GM10847 (cell line): ENCODE results near the gene SPG7.

Experiments
- POLR2A ChIP-seq: IDR thresholded peaks from 2 replicates; pipeline ENCODE4 v1.6.1; 2011; ENCODE audit not compliant: insufficient read length; ENCODE audit errors: extremely low read depth

The SPG7 gene

GRCh38 chr16:89584768-89585549 is 76.8 kb downstream of the SPG7 start:
- TF ChIP-seq POLR2A, result no peak

GRCh38 chr16:89586218-89586617 is 78.0 kb downstream of the SPG7 start:
- no peak for TF ChIP-seq POLR2A

GRCh38 chr16:89586853-89587252 is 78.7 kb downstream of the SPG7 start:
- no peak for TF ChIP-seq POLR2A

- no peak for TF ChIP-seq POLR2A
These were observed 80.4 kb downstream of the SPG7 start for GRCh38 chr16:89588413-89589109.

- no peak for TF ChIP-seq POLR2A
These were observed 81.2 kb downstream of the SPG7 start for GRCh38 chr16:89589241-89589926.

- no peak for TF ChIP-seq POLR2A
These were observed 85.6 kb downstream of the SPG7 start for GRCh38 chr16:89593841-89594240.

- TF ChIP-seq POLR2A, result no peak
These were observed 87.3 kb downstream of the SPG7 start for GRCh38 chr16:89595330-89596060.

- TF ChIP-seq POLR2A, result no peak
These were observed 88.0 kb downstream of the SPG7 start for GRCh38 chr16:89596061-89596689.

GRCh38 chr16:89596957-89597649 is 88.9 kb downstream of the SPG7 start:
- TF ChIP-seq POLR2A, result no peak

- TF ChIP-seq POLR2A, result no peak
These were observed 90.0 kb downstream of the SPG7 start for GRCh38 chr16:89598199-89598598.

- no peak for TF ChIP-seq POLR2A
These were observed 91.3 kb downstream of the SPG7 start for GRCh38 chr16:89599451-89599858.

- TF ChIP-seq POLR2A, result no peak
These were observed 91.7 kb downstream of the SPG7 start for GRCh38 chr16:89599902-89600301.

GRCh38 chr16:89600427-89600826 is 92.2 kb downstream of the SPG7 start:
- no peak for TF ChIP-seq POLR2A

GRCh38 chr16:89600956-89601355 is 92.8 kb downstream of the SPG7 start:
- TF ChIP-seq POLR2A, result no peak
